Measurements from ENCODE around the gene LILRA1. TPM values are rescaled to one million over a fixed set of nuclear protein-coding genes. Genes with fewer than 3 reads are reported as not detected.

The LILRA1 gene
- total and polyA plus RNA-seq, 2 of the 13 experiments (the other 11 are each of a cell fraction or from before 2014, with no cell fraction given), result not detected

GRCh38 chr19:54646331-54646841, 53.0 kb downstream of the LILRA1 start:
- no peak overlapping the region for H3K9ac ChIP-seq (ENCODE audit: insufficient read depth, low read depth, low read length)
- no peak for ATAC-seq
- intact Hi-C loops (cut with micrococcal nuclease; ENCODE audit: unreplicated experiment), result no loop called here
- H3K4me2 ChIP-seq (ENCODE audit: low read depth, low read length), result no peak overlapping the region
- H3K4me3 ChIP-seq (replicated peaks in 1 of 3; ENCODE audit: insufficient read depth in 1 of 3, low read depth in 2 of 3, low read length in 3 of 3), result no peak overlapping the region
- no peaks in the 10 kb centered on the region for H3K4me1 ChIP-seq (ENCODE audit: insufficient read depth, low read length)
- H3K9me3 ChIP-seq (ENCODE audit: low read length), result no peaks in the 10 kb centered on the region
- ChIA-PET CTCF (ENCODE audit: low intra/inter-chr PET ratio, low total read pairs) (no interaction called here), POLR2A (no interaction called here)
- no peaks in the 10 kb centered on the region for H3K79me2 ChIP-seq (ENCODE audit: insufficient read depth, low read length)
- DNase-seq (ENCODE audit: low spot score), result no peak
- H2AFZ ChIP-seq (ENCODE audit: low read length), result no peak overlapping the region
- BruUV-seq (replicated peaks), result no TSS peak
- in situ Hi-C loops (cut with HindIII; ENCODE audit: extremely low pct_ligation_motif_present, low pct_unique_long_range_greater_than_20kb), result no loop called here
- H4K20me1 ChIP-seq (ENCODE audit: insufficient read depth, low read length), result no peaks in the 10 kb centered on the region
- TF ChIP-seq DZIP1 (CRISPR knock-in tag; IDR thresholded peaks at IDR 0.05) (no peak), RFXANK (CRISPR knock-in tag; IDR thresholded peaks at IDR 0.05) (no peak), ARID2 (CRISPR knock-in tag; IDR thresholded peaks at IDR 0.05; ENCODE audit: borderline replicate concordance) (no peak)
- H3K36me3 ChIP-seq (replicated peaks in 1 of 2; ENCODE audit: control insufficient read depth in 1 of 2, insufficient read depth in 2 of 2, low read length in 2 of 2), result no peaks in the 10 kb centered on the region
- H3K27ac ChIP-seq (ENCODE audit: extremely low read length, insufficient read depth, low read length), result no peak overlapping the region
- FAIRE-seq, result no peak
- H3K27me3 ChIP-seq (ENCODE audit: control insufficient read depth in 1 of 2, insufficient read depth in 2 of 2, low read length in 2 of 2), result 0 out of 5 replicates have a peak, but pooled peaks cover 0 to 3% of the 10 kb centered on the region in 2 experiments
- WGBS (ENCODE audit: low lambda C conversion rate), result 41% methylated on average over 16 of the region's 19 CpGs

GRCh38 chr19:54648129-54648528, 54.7 kb downstream of the LILRA1 start:
- no peaks in the 10 kb centered on the region for H3K9me3 ChIP-seq (ENCODE audit: low read length)
- H3K4me1 ChIP-seq (ENCODE audit: insufficient read depth, low read length), result no peaks in the 10 kb centered on the region
- H3K9ac ChIP-seq (ENCODE audit: insufficient read depth, low read depth, low read length), result no peak overlapping the region
- no peak for FAIRE-seq
- ATAC-seq, result no peak
- ChIA-PET CTCF (ENCODE audit: low intra/inter-chr PET ratio, low total read pairs) (no interaction called here), POLR2A (no interaction called here)
- TF ChIP-seq KLF11 (CRISPR knock-in tag; IDR thresholded peaks at IDR 0.05) (no peak), ZNF569 (CRISPR knock-in tag; IDR thresholded peaks at IDR 0.05; ENCODE audit: borderline replicate concordance) (no peak)
- no peak overlapping the region for H3K4me2 ChIP-seq (ENCODE audit: low read depth, low read length)
- intact Hi-C loops (cut with micrococcal nuclease; ENCODE audit: unreplicated experiment) (no loop called here), in situ Hi-C loops (cut with HindIII; ENCODE audit: extremely low pct_ligation_motif_present, low pct_unique_long_range_greater_than_20kb) (no loop called here)
- BruUV-seq (replicated peaks), result no TSS peak
- no peaks in the 10 kb centered on the region for H3K36me3 ChIP-seq (replicated peaks in 1 of 2; ENCODE audit: control insufficient read depth in 1 of 2, insufficient read depth in 2 of 2, low read length in 2 of 2)
- H3K27ac ChIP-seq (ENCODE audit: extremely low read length, insufficient read depth, low read length), result no peak overlapping the region
- H3K79me2 ChIP-seq (ENCODE audit: insufficient read depth, low read length), result no peaks in the 10 kb centered on the region
- DNase-seq (ENCODE audit: low spot score), result no peak
- 11% methylated on average over 3 of the region's 4 CpGs for WGBS (ENCODE audit: low lambda C conversion rate)
- 0 out of 5 replicates have a peak, but pooled peaks cover 0 to 3% of the 10 kb centered on the region in 2 experiments for H3K27me3 ChIP-seq (ENCODE audit: control insufficient read depth in 1 of 2, insufficient read depth in 2 of 2, low read length in 2 of 2)
- H2AFZ ChIP-seq (ENCODE audit: low read length), result no peak overlapping the region
- H4K20me1 ChIP-seq (ENCODE audit: insufficient read depth, low read length), result no peaks in the 10 kb centered on the region
- H3K4me3 ChIP-seq (replicated peaks in 1 of 3; ENCODE audit: insufficient read depth in 1 of 3, low read depth in 2 of 3, low read length in 3 of 3), result no peak overlapping the region

Measured in HepG2 (cell line).